Measurements from ENCODE around the gene SCART1. TPM values are rescaled to one million over a fixed set of nuclear protein-coding genes. Genes with fewer than 3 reads are reported as not detected.
A peak's percentile ranks its signal among the peaks of the same experiment; 100 is the strongest.
"Not testable (repeated sequence)": the region's sequence is repeated elsewhere in the genome, so short reads cannot be mapped to it uniquely, and the experiment has no call there.

Gene SCART1
- total RNA-seq, 1 experiment from 2014 or later: 0.20 TPM

DNA sequence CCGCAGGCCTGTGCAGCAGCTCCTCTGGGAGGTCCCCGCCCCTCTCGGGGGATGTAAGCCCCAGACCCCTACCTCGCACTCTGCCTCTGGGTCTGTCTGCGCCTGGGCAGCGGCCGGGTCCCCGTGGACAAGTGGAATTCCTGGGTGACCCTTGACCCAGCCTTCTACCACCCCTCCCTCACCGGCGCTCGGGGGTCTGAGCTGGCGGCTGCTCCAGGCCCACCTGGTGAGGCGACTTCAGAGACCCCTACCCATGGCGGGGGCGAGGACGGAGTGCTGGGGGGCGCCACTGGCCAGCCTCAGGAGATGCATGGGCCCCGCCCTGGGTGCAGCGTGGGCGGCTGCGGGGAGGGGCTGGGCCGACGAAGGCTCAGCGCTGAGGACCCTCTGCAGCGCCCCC, 21.0 kb upstream of the SCART1 start:
- DNase-seq (ENCODE audit: low read depth): not testable (repeated sequence)

DNA sequence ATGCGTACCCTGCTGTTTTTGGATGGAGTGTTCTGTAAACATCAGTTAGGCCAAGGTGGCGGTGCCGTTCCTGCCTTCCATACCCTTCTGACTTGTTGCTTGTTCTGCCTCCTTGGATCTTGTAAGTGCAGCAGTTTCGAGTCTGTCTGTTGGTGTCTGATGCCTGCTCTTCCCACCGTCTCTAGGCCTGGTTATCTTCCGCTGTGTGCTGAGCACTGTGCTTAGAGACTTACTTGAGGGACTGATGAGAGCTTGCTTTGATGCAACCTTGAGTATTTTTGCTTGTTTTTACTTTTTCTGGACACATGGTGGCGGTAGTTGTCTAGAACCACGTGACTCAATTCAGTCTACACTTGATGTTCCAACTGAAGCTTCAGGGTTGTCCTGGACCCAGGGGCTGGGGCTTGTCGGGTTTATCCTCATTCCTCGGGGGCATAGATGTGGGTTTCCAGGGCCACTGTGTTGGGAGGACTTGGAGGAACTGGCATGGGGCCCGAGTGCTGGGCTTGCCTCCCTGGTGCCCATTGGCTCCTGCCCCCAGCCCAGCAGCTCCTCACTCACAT, 15.0 kb upstream of the SCART1 start:
- peak; percentile 9 for DNase-seq (ENCODE audit: low read depth)

DNA sequence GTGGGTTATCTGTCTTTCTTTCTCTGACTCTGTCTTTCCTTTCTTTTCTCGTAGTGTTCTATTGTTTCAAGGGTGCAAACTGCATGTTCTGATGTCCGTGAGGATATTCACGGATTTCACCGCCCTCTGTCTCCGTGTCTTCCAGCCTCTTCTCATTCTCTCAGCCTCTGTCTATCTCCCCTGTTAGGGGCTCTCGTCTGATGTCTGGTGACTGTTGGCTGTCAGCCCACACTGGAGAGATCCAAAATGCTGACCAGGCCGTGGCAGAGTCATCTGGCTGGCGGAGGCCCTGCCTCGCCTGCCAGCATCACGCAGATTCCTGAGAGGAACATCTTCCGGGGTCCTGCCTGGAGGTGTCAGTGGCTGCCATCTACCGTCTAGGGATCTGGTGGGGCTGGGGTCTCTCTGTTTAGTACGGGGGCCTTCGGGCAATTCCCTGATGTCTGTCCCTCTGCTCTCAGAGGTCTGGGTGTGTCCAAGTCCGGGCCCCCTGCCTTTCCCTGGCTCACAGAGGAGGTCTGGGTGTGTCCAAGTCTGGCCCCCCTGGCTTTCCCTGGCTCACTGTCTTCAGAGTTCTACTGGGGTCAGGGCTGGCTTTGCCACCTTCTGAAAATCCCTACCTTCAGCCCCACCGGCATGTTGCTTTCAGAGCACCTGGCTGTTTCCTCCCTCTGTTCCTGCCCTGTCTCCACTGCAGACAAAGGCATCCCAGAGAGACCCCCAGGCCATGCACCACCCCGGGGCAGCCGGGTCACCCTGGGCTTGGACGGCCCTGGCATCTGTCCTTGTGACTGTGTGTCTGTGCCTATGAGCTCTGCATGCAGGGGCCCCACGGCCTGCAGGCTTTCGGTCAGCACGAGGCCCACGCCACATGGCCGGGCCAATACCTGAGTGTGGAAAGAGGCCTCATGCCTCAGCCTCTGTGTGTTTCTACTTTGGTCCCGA, 14.0 kb upstream of the SCART1 start:
- no peak for DNase-seq (ENCODE audit: low read depth)

DNA sequence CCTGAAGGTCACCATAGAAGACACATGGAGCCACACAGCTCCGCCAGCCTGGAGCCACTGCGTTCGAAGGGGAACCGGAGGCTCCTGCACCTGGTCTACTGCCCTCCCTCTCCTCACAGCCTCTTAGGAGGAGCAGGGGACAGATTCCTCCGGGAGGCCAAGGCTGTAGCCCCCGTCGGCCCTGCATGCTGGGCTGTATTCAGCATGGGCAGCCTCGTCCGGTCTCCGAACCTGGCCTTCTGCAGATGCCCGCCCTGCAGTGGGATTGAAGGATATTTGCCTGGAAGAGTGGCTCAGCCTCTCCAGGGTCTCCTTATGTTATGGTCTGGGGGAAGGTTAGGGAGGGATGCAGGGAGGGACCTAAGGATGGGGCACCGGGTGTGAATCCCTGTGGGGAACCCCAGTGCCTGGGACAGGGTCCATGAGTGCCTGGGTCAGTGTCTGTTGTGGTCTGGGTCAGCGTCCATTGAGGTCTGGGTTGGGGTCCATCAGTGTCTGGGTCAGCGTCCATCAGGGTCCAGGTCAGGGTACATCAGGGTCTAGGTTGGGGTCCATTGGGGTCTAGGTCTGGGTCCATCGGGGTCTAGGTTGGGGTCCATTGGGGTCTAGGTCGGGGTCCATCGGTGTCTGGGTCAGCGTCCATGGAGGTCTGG, 13.0 kb upstream of the SCART1 start:
- DNase-seq (ENCODE audit: low read depth): no peak

DNA sequence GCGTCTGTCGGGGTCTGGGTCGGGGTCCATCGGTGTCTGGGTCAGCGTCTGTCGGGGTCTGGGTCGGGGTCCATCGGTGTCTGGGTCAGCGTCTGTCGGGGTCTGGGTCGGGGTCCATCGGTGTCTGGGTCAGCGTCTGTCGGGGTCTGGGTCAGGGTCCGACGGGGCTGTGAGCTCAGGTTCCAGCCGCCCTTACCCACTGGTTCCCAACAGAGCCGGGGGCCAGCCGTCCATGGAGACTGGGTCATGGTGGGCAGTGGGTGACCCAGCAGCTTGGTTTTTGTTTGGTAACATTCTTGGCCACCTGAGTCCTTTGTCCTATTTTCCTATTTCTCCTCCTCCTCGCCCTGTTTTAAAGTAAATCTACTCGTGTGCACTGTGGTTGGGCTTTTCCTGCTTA, 12.4 kb upstream of the SCART1 start:
- DNase-seq (ENCODE audit: low read depth): not testable (repeated sequence)

DNA sequence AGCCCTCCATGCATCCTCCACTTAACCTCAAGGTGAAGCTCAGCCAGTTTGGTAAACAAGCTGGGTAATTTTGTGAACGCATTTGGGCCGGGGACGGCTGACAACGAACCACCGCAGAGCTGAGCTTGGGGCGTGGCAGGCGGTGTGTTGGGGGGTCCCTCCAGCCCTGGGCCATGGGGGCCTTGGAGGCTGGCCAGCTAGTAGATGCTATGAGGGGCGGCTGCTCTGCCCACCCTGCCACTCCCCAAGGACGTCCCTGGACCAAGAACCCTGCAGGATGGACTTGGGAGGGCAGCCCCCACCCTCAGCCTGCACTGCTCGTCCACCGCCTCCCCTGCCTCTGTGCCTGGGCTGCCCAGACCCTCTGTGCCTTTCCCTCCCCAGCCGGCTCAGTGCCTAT, 12.0 kb upstream of the SCART1 start:
- DNase-seq (ENCODE audit: low read depth): no peak

DNA sequence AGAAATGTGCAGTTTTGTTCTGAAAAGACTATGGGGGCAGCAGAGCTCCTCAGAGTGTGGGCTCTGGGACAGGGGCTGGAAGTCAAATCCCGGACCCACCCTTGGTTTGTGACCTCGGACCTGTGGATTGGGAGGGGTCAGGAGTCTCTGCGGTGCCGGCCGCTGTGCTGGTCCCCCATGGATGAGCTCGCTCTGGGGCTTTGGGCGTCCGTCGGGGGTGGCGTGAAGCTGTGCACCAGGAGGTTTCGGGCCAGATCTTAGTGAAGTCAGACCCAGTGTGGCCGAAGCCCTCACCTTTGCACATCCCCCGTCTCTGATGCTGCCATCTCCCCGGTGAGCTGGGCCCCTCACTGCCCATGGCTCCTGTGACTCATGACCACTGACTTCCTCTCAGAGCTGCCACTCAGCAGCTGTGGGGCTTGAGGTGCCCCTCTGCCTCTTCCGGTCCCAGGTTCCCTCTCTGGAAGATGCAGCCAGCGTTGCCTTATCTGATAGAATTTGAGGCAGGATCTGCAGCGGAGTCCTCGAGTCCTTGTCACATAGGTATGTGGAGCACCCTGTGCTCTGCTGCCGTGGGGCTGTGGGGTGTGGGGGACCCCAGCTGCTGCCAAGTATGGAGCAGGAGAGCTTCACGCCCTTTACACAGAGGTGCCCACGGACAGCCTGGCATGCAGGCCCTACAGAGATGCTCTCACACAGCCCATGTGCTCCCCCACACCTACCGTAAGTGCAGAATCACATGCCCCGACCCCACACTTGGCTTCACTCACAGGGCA, 11.4 kb upstream of the SCART1 start:
- no peak for DNase-seq (ENCODE audit: low read depth)

DNA sequence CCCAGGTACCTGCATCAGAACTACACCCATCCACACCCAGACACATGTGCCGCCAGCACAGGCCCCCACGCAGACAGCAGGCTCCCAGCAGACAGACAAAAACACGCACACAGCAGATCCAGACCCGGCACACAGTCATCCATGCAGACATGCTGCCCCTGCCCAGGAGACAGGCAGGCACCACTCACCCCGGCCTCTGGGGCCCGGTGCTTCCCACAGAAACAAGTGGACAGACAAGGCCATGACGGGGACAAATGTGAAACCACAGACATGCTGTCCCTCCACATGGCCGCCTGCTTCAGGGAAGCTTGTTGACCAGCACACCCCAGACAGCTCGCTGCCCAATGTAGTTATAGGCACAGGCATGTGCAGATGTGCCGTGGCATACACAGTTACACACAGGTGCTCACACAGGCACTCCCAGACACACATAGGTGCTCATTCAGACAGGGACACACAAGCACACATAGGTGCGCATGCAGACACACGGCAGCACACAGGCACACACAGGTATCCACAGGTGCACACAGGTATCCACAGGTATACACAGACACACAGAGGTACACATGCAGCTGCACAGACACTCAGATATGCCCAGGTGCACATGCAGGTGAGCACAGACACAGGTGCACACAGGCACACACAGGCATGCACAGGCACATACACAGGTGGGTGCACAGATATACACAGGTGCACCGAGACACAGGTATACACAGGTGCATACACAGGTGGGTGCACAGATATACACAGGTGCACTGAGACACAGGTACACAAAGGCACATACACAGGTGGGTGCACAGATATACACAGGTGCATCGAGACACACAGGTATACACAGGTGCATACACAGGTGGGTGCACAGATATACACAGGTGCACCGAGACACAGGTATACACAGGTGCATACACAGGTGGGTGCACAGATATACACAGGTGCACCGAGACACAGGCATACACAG, 10.5 kb upstream of the SCART1 start:
- no peak for DNase-seq (ENCODE audit: low read depth)

DNA sequence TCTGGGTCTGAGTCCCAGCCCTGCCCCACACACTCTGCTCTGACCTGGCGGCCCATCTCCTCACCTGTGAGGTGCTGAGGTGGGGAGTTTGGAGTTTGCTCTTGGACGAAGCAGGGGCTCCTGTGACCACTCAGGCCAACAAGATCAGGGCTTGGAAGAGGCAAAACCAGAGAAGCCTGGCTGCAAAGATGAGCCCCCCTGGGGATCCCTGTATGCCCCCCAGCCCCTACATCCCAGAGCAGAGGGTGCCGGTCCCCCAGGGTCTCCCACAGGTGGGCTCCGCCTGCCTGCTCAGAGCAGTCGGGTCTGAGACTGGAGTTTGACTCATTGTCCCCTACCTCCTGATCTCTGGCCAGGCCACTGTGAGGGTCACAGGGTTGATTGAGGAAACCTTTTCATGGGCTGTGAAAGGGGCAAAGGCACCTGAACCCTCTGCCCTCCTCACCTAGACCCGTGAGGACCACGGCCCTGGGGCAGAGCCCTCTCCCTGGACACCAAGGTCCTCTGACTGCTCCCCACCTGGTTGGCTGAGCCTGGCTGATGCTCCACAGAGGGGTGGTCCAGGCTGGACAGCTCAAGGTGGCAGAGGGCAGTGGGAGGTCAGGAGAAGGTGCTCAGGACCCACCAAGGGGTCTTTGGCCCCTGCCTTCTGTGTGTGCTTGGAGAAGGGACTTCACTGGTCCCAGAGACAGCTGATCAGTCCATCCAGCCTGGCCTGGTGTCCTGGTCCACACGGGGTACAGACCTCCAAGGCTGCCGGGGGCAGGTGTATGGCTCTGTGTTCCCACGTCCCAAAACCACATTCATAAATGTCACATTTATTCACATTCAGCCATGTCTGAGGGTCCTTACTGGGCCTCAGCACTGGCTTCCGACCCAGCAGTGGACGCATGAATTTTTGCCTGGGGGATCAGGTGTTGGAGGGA, 9.1 kb upstream of the SCART1 start:
- DNase-seq (ENCODE audit: low read depth): no peak

DNA sequence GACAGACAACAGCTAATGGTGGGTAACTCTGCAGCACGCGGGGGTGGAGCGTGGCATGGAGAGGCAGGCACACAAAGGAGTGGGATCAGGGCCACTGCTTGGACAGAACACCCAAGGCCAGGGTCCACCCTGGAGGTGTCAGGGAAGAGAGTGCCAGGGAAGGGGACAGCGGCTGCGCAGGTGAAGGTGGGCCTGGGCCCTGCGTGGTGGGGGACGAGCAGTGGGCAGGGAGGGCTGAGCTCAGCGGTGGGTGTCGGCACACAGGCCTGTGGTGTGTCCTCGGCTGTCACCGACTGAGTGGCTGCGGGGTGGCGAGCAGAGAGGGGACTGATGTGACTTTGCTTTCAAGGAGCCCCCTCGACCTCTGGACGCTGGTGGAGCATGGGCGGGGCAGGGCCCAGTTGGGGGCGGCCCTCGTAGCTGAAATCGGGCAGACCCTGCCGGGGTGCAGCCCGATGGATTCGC, 8.4 kb upstream of the SCART1 start:
- DNase-seq (ENCODE audit: low read depth): no peak

DNA sequence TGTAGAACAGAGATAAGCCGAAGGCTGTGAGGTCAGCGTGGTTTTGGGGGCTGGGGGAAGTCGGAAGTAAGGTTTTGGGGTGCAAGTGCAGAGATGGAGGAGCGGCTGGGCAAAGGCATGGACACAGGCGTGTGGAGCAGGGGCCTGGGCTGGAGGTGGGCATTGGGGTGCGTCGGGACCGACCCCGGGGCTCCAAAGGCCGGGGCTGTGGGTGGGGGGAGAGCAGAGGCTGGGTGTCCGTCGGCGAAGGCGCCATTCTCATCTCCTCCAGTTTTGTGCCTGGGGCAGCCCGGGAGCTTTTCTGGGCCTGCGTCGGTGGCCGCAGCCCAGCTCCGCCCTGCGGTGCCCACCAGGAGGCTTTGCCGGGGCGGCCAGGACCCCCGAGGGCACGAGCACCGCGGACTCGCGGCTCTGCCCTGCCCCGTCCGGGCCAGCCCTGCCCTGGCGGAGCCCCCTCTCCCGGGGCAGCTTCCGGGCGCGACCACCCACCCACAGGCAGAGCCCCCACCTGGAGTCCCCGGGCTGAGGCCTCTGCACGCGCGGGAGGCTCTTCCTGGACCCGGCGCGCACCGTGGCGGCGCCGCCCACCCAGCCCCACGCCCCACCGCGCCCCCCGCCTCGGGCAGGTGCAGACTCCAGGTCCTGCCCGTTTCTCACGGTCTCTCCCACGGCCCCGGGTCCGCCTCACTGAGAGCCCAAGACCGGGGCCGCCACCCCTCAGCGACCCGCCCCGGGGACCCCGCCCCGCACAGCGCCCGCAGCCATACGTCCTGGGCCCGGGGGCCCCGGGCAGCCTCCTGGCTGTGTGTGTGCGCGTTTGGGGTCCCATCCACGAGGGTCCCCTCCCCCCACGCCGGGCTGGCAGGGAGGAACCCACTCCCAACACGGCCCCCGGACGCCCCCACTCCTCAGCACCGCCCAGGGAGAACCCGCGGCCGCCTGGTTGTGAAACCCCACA, 7.7 kb upstream of the SCART1 start:
- no peak for DNase-seq (ENCODE audit: low read depth)

DNA sequence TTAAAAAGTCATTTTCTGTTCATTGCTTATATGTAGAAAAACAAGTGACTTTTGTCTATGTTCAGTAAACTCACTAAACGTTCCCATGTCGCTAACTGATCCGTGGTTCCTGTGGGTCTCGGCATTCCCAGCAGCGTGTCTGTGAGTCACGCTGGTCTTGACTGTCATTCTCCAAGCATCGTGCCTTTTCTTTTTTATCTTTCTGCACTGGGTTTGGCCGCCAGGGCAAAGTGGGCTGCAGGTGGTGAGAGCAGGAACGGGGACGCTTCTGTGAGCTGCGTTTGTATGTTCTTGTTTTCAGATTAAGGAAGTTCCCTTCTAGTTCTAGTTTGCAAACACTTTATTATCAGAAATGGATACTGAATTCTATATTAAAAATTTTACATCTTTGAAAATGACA, 6.8 kb upstream of the SCART1 start:
- no peak for DNase-seq (ENCODE audit: low read depth)

DNA sequence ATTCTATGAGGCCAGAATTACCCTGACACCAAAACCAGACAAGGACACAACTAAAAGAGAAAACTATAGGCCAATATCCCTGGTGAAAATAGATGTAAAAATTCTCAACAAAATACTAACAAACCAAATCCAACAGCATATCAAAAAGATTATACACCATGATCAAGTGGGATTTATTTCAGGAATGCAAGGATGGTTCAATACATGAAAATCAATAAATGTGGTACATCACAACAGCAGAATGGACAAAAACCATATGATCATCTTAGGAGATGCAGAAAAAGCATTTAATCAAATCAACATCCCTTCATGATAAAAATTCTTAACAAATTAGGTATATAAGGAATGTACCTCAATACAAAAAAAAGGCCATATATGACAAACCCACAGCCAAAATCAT, 5.6 kb upstream of the SCART1 start:
- DNase-seq (ENCODE audit: low read depth): no peak

DNA sequence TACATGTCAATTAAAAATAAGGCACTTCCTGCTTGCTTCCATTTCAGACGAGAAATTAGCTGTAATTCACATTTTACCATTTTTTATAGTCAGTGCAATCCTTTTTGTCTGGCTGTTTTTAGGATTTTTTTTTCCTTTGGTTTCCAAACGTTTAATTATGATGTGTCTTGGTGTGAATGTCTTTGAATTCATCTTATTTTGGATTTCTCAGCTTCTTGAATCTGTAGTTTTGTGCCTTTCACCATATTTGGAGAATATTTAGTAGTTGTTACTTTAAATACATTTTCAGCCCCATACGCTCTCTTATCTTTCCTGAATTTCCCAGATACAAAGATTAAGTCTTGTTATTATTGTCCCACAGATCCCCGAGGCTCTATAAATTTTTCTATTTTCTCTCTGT, 2.4 kb upstream of the SCART1 start:
- no peak for DNase-seq (ENCODE audit: low read depth)

DNA sequence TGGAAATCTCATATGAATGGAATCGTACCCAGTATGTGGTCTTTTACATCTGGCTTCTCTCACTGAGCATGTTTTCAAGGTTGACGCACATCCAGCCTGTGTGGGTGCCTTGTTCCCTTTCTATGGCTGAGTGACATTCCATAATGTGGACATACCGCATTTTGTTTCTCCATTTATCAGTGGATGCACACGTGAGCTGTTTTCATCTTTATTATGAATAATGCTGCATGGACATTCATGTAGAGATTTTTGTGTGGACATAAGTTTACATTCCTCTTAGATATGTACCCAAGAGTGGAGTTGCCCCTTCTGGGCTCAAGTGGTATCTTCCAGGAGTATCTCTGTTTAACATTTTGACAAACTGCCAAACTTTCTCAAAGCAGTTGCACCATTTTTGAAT, 1.3 kb upstream of the SCART1 start:
- DNase-seq (ENCODE audit: low read depth): no peak

DNA sequence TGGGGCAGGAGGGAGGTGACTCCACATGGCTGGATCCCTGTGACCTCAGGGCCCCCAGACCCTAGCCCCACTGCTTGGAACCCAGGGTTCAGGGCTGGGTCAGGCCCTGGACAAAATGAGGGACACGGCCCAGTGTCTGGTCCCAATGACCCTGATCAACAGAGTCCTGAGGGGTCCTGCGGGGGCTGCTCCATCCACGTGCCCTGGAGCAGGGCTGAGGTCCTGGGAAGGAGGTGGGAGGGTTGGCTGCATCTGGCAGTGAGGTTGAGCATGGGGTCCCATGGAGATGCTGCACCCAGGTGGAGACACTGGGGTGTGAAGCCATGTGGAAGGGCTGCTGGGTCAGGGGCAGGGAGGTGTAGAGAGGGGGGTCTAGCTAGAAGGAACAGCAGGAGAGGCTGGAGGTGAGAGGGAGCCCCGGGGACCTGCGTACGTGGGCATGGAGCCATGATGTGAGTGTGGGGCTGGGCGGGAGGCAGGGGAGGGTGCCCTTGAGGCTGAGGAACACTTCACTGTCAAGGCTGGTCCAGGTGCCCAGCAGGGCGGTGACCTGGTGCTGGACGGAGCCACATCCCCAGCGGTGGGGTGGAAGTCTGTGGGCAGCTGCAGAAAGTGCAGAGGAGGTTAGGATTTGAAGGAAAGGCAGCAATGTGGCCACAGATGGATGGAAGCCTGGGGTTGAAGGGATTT, 604 bp downstream of the SCART1 start:
- no peak for DNase-seq (ENCODE audit: low read depth)

DNA sequence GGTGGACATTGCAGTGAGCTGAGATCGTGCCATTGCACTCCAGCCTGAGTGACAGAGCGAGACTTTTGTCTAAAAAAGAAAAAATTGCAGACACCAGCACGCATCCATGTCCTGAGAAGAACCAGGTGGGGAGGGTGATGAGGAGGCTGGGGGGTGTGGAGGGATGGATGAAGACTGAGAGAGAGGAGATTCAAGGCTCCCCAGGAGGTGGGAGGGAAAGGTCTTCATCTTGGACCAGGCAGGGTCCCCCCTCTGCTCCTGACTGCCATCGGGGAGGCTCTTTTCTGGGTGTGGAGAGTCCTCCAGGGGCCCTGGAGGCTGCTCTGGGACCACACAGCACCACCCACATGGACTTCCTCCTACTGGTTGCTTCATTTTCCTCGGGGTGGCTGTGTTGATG, 1.5 kb downstream of the SCART1 start:
- DNase-seq (ENCODE audit: low read depth): no peak

DNA sequence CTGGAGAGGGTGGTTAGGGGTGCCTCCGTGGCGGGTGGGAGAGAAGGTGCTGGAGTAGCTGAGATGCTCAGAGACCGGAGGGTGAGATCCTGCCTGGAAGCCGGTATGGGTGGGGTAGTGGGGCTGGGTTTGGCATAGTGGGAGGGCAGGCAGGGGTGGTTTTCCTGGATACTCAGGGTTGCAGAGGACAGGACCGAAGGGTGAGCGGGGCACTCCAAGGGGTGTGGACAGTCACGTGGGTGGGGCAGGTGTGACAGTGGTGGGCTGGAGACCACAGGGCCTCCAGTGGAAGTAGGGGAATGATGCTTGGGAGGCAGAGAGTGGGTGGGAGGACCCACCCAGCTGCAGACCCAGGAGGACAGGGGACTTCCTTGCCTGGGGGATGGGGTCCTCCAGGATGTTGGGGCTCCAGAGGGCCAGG, 1.9 kb downstream of the SCART1 start:
- DNase-seq (ENCODE audit: low read depth): no peak
